HG02840 (cell line): ENCODE measurements around the gene DNAAF1.
"Not testable (repeated sequence)": the region's sequence is repeated elsewhere in the genome, so short reads cannot be mapped to it uniquely, and the experiment has no call there.

Experiments
- ATAC-seq: cut with Tn5 transposase; IDR thresholded peaks from one replicate; pipeline ENCODE4 v1.9.1; 2021; ENCODE audit warnings: mild to moderate bottlenecking, moderate library complexity, moderate number of reproducible peaks; ENCODE audit not compliant: unreplicated experiment, low FRiP score

Gene DNAAF1

DNA sequence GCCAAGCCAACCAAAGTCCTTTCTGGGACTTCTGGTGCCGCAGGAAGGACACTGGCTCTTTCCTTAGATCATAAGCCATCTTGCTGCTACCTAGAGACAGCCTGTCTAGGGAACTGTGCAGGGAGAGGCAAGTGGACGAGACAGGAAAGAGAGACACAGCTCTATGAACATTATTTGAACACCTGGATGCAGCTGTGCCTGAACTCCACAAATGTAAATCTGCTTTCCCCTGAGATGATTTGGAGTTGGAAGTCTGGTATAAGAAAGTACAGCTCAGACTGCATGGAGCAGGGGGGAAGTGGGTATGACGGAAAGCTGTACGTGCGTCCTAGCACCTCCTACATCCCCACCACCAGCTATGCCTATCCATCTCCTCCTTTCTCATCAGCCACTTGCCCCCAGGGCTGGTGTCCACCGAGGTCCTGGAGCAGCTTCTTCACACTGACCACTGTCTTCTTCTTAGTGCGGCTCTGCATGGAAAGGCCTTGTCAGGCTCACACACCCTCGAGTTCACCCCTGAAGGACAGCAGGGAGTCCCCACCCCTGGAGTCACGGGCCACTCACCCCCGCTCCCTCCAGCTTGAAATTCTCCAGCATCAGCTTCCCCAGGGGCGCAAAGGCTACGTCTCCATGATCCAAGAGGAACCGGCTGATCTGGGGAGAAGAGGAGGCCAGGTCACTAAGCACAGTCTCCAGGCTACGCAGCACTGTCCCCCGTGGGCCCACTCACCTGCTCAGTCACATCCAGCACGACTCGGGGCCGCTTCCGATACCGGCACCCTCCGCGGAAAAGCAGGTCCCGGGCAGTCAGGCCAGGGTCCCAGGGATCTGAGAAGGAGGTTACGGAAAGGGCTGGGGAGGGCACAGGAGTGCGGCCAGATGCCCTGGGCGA is 37.8 kb downstream of the DNAAF1 start:
- ATAC-seq, result no peak

GRCh38 chr16:84183572-84183875 is 38.4 kb downstream of the DNAAF1 start:
- ATAC-seq, result no peak

- ATAC-seq, result no peak
Observed at GRCh38 chr16:84183911-84184591, 38.9 kb downstream of the DNAAF1 start.

GRCh38 chr16:84184775-84185174 is 39.7 kb downstream of the DNAAF1 start:
- no peak for ATAC-seq

GRCh38 chr16:84186685-84187437 is 41.8 kb downstream of the DNAAF1 start, which contains the start of gene TAF1C:
Gene TAF1C (minus strand): TSS chr16:84187057. CDS start chr16:84184988, 2,069 bp downstream.
- peak; percentile 87 for ATAC-seq

GRCh38 chr16:84190731-84191388 is 45.8 kb downstream of the DNAAF1 start, which contains the start of gene ADAD2:
Gene ADAD2 (plus strand): TSS chr16:84191157. CDS start chr16:84191231, 74 bp downstream.
- ATAC-seq, result no peak

- ATAC-seq, result no peak
Observed at GRCh38 chr16:84191466-84191865, 46.4 kb downstream of the DNAAF1 start.

- ATAC-seq, result no peak
Observed at GRCh38 chr16:84193480-84193879, 48.4 kb downstream of the DNAAF1 start.

GRCh38 chr16:84194018-84194417 is 48.9 kb downstream of the DNAAF1 start:
- ATAC-seq, result no peak

DNA sequence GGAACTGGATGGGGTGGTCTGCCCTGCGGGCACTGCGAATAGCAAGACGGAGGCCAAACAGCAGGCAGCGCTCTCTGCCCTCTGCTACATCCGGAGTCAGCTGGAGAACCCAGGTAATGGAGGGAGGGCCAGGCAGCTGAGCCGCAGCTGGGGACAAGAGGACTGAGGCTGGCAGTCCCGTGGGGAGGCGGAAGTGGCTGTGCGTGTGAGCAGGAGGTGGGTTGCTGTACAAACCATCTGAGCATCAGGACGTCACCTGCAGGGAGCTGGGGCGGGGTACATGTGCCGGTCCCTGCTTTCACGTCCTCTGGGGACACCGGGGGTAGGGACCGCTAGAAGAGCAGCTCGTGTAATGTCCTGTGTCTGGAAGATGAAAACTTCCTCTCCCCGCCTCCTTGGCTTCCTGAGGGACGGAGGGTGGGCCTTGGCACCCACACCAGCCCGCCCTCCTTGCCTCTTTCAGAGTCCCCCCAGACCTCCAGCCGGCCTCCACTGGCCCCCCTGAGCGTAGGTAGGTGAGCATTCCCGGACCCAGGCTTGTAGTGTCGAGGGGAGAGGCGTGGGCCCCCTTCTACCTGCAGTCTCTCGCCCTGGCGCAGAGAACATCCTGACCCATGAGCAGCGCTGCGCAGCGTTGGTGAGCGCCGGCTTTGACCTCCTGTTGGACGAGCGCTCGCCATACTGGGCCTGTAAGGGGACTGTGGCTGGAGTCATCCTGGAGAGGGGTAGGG is 49.5 kb downstream of the DNAAF1 start:
- ATAC-seq, result no peak

- no peak for ATAC-seq
Observed at GRCh38 chr16:84195201-84196093, 50.3 kb downstream of the DNAAF1 start.

- ATAC-seq, result no peak
Observed at GRCh38 chr16:84196101-84196500, 51.0 kb downstream of the DNAAF1 start.

- no peak for ATAC-seq
Observed at GRCh38 chr16:84196727-84197394, 51.8 kb downstream of the DNAAF1 start.

GRCh38 chr16:84197466-84198128 is 52.5 kb downstream of the DNAAF1 start:
- ATAC-seq, result no peak

DNA sequence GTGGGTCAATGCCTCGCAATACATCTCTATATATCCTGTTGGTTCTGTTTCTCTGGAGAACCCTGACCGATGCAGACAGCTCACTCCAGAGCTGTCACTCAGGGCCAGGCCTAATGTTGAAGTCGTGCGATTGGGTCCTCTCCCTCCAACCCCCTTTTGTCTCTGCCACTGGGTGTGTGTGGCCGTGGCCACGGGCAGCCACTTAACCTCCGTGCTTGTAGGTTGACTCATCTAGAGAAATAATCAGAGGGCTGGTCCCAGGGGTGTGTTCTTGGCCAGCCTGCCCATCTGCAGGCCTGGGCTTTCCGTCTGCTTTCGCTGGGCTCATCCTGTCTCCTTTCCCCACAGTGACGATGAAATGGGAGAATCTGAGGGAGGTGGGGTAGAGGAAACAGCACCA is 53.3 kb downstream of the DNAAF1 start:
- ATAC-seq, result no peak

DNA sequence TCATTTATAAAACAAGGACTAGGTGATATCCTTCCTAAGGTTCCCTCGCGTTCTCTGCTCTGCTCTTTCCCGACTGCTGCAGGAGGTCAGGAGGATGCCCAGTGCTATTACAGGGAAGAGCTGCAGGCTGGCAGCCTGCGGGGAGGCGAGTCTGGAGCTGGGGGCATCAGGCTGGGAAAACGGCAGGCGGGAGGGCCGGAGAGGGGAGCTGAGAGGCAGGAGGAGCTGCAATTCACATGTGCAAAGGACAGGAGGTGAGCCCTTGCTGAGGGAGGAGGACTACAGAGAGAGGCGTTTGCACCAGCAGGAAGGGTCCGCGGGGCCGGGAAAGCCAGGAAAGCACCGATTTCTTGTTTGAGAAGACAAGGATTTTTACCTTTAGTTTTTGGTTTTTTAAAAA is 54.0 kb downstream of the DNAAF1 start:
- ATAC-seq, result no peak

DNA sequence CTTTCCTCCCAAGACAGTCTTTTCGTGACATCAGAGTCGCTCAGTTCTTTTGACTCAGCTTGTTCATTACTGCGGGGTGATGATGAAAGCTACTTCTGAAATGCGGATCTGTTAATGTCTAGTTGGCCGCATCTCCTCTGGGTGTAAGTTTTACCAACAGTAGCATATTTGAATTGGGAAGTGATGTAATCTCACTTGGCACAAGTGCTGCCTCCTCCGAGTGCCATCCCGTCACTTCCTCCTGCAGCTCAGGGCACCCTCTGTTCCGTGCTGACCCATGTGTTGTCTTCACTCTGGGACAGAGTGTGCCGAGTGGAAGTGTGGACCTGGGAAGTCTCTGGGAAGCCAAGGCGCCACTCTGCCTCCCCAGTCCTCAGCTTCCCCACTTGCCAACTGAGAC is 54.8 kb downstream of the DNAAF1 start:
- ATAC-seq, result no peak

DNA sequence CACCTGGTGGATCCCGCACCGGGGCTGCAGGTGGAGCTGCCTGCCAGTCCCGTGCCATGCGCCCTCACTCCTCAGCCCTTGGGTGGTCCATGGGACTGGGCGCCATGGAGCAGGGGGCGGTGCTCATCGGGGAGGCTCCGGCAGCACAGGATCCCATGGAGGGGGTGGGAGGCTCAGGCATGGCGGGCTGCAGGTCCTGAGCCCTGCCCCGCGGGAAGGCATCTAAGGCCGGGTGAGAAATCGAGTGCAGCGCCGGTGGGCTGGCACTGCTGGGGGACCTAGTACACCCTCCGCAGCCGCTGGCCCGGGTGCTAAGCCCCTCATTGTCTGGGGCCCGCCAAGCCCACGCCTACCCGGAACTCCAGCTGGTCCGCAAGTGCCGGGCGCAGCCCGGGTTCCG is 59.4 kb downstream of the DNAAF1 start:
- ATAC-seq, result not testable (repeated sequence)
